ENCODE data around the gene SLC39A2.
"Not testable (repeated sequence)": the region's sequence is repeated elsewhere in the genome, so short reads cannot be mapped to it uniquely, and the experiment has no call there.

The SLC39A2 gene

DNA sequence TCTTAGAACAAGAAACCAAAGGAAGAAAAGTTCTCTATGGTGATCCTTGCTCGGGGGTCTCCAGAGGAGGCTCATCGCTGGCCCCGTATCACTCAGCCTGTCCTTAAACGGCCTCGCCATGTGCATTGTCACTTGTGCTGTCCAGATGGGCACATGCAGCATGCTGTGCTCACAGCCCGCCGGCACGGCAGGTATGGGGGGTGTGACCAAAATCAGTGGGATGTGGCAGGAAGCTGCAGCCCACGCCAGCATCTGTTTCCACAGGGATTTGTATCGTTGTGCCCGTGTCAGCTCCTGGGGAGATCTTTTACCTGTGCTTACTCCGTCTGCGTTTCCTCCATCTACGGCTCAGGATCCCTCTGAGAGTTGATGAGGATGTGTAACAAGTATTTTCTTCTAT is 2.6 kb upstream of the SLC39A2 start:
- DNase-seq = no peak

DNA sequence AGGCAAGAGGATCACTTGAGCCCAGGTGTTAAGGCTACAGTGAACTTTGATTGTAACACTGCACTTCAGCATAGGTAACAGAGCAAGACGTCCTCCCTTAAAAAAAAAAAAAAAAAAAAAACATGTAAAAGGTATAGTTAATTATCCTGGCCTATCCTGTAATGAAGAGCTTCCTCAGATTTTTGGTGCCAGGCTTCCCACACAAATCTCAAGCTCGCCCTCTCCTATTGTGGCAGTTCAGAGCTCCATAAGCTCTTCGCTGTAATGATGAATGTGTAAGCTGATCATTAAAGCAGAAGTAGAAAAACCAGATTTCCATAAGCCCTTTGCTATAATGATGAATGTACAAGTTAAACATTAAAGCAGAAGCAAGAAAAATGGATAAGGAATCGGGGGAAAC is 2.0 kb upstream of the SLC39A2 start:
- no peak for DNase-seq

DNA sequence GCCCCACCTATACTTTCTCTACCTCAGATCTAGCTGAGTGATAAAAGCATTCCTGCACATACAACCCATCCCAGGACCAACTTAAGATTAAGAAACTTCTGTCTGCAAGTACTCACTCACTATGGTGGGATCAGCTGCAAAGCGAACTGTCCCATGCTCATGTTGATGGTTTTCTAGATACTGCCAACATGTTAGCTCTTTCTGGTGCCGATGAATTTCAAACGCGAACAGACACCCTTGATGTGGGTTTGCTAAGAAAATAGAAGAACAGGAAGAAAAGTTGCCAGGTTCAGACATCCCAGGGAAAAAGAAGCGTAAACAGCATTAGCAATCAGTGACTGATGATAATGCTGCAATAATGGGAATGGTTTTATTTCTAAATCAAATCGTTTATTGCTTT is 1.5 kb upstream of the SLC39A2 start:
- no peak for DNase-seq

DNA sequence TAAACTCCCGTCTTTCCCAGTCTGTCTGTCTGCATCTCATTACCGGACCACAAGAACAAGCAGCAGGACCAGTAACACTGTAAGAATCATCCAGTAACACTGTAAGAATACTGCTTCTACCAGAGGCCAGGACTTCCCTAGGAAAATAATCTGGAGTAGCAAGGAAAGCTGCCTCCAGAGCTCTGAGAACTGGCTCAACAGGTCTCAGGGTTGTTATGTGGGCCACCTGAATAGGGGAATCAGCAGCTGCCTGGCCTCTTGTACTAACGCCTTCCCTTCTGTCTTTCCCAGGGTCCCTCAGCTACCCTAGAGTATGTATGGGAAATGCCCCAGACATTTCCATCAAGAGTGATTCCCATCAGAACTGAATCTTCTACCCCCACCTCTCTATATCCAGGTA is 954 bp upstream of the SLC39A2 start:
- DNase-seq = no peak

DNA sequence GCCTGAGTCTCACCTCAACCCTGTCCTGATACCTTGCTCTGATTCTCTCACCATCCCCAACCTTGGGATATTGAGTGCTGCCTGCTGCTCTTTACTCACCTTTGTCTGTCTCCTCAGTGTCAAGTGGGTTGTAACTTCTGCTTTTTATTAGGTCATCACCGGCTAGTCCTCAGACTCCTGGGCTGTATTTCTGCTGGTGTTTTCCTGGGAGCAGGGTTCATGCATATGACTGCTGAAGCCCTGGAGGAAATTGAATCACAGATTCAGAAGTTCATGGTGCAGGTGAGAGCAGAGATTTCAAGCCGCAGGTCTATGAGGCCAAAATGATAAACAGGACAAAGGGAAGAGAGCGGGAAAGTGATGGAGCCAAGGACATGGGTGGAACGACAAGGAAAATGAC is 498 bp downstream of the SLC39A2 start:
- no peak for DNase-seq

DNA sequence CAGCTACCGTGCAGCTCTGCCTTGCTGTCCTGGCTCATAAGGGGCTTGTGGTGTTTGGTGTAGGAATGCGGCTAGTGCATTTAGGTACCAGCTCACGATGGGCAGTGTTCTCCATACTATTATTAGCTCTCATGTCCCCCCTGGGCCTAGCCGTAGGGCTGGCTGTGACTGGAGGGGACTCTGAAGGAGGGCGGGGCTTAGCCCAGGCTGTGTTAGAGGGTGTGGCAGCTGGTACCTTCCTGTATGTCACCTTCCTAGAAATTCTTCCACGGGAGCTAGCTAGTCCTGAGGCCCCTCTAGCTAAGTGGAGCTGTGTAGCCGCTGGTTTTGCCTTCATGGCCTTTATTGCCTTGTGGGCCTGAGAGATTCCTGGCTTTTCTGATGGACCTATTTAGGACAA is 2.1 kb downstream of the SLC39A2 start:
- DNase-seq = no peak

DNA sequence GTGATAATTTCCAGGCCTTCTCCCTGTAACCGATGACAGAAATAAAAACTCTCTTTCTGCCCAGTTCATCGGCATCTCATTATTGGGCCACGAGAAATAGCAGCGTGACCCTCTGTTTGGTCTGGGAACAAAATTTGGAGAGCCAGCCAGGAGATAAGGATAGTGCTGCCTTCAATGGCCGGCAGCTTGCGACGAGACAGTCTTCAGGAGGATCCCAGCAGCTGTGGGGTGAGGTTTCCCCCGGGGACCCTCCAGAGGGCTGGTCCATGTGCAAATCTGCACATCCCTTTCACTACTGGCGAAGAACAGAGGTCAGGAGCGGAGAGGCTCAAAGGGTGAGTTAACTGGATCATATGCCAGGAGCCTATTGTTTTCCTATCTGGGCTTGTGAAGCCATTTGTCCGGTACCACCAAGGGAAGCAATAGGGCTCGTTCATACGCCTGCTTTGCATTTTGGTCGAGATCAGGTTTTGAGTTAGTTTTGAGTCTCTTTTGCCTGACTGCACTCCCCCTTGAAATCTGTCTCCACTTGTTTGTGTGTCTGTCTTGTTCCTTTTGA is 4.8 kb downstream of the SLC39A2 start:
- no peak for DNase-seq

DNA sequence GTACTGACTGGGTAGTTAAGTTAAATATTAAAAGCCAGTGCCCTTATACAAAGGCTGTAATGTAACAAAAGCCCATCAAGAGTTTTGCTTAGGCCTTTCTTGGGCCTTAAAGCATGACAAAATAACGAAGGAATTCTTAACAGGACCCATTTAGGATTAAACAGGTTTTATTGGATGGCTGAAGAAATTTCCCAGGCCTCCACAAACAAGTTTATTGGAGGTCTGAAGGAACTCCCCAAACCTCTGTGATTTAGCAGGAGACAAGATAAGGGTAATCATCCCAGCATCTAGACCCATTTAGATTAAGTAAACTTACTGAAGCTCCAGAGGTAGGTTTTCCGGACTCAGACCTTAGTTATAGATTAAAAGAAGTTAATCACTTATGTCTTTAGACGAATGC is 10.6 kb downstream of the SLC39A2 start:
- not testable (repeated sequence) for DNase-seq

DNA sequence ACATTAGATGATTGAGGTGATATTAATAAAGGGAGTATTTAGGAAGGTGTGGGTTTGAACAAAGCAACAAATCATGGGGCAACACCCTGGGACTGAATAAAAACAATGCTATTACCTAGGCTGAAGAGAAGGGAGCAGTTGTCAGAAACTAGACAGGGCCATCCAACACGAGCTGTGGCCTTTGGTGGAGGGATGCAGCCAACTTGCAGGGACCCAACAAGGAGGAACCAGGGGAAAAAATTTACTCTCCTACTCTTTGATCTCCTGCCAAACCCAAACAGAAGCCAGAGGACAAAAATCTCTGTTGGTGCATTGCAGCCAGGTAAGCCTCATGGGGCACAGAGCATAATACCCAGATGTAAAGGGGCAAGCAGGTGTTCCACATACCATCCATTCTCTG is 12.0 kb downstream of the SLC39A2 start:
- DNase-seq = no peak

DNA sequence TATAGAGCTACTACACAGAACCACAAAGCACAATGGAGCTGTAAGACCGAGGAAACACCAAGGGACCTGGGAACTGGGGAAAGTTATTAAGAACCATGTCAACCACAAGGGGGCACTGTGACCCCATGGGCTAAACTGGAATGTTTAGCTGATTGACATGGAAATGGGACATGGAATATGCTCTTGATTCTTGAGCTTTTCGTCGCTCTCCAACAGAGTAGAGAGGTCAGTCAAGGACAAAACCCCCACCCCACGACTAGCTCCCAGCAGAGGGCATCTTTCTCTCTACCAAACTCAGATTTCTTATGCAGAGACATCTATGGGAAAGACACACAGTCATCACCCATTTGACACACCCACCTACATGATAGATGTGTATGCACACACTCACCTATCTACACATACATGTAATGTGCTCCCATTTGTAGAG is 15.7 kb downstream of the SLC39A2 start:
- peak in 55 of 58 donors; percentile 29 to 94 (median 78) for DNase-seq

DNA sequence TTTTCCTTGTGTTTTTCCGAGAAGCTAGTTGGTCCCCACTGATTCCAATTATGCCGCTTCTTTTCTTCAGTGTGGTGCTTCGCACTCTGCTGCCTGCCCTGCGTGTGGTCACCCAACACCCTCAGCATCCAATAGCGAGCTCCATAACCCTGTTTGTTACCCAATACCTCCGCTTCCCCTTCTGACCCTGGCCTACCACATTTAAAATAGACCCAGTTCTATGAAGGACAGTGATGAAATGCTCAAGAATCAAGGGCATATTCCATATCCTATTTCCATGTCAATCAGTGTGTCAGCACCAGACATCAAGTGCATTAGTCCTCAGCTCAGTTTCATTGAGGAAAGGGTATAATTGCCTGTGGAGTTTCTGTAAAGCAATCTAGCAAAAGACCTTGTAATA is 16.2 kb downstream of the SLC39A2 start:
- peak in 3 of 58 donors; percentile 11 to 50 (median 25) for DNase-seq

DNA sequence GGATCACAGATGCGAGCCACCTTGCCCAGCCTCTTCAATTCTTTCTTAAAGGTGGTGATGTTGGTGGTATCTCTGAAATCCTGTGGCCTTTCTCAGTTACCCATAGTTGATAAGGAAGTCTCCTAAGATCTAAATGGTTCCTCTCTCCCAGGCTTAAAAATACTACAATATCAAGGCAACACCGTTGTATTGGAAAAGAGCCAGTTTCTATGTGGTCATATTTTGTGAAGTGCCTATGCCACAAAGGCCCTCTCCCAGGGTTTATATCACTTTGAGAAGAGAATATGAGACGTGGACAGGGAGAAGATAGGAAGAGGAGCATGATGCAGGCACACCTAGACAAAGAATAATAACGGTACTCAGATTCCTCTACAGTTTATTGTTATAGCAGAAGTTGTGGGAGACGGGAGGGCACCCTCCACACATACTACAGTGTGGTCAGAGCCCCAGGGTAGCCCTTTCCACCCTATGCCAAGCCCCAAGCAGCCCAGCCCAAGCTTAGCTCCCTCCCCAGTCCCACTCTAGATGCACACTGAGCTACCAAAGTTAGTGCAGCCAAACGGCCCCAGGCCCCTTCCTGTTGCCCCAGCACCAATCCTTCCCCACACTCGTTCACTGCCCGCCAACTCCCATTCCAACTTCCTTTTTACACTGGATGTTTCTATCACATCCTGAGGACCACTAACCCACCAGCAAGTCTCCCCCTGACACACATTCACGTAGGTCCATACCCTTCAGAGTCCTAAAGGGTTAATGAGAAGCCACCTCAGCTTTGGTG is 17.5 kb downstream of the SLC39A2 start:
- DNase-seq = no peak

DNA sequence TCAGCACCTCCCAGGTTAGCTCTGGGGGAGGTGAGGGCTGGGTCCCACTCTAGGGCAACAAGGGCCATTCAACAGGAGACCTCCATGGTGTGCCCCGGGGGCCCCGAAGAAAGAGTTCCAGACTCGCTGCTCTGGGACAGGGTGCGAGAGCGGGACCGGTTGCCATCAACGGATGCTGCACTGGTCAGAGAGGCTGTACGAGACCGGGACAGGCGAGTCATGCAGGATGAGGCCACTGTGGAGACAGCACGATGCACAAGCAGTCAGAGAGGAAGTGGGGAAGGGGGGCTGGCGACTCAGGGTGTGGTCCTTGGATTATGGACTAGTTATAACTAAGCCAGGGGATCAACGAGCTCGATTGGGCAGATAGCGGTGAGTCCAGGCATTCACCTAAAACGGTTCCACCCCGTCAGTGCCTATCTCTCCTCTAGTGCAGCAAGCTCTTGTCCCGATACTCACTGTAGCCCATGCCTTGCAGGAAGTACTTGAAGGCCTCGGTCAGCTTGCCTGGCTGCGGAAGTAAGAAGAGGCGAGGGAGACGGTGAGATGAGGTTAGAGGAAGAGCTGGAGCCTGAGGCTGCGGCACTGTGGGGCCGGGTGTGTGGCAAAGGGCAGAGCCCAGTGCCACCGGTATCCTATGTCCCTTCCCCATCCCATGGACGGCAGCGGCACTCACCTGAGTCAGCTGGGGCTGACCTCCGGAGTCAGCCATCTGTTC is 18.6 kb downstream of the SLC39A2 start:
- DNase-seq = no peak

DNA sequence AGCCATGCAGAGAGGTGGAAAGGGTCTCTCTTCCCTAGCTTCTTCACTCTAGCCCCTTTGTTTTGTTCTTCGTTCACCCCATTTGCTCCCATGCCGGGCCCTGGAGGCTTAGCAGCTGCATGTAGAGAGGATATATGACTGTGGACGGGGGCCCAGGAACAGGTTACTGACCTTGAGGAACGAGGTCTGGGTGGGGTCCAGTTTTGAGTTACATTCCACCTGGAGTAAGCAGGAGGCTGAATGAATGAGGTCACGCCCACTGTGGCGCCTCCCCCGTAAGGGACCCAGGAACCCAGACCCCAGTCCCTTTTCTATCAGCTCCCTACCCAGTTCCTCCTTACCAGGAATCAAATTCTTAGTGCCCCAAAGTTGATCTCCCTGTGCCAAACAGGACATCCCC is 19.2 kb downstream of the SLC39A2 start:
- DNase-seq = no peak

DNA sequence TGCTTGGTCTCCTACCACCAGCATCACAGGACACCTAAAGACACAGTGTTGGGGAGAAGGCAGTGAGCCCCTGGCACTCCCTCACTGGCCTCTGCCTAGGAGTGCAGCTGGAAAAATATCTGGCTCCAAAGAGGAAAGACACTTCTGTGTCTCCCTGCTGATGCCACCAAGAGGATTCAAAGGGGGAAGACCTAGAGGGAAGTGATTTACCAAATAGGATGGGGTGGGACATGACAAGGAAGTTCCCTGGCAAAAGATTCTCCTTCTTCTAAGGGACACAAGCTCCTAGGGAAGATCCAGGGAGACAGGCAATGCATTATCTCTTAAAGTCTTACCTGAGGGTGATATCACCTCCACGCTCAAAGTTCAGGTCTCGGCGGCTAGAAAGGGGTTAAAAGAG is 19.7 kb downstream of the SLC39A2 start:
- no peak for DNase-seq

DNA sequence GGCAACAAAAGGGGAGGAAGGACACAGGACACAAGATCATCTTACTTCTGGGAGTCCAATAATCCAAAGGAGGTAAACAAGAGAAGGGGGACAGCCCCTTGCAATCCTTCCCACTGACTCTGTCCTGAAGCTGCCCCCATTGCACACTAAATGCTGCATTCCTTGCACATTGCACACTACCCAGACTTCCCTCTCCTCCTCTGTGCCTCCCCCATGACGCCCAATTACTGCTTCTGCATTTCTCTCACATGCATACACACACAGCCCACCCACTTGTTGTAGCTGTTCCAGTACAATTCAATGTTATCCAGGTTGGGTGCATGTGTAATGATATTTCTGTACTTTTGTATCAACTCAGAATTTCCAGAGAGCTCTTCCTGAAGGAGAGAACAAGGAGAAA is 20.3 kb downstream of the SLC39A2 start:
- no peak for DNase-seq

DNA sequence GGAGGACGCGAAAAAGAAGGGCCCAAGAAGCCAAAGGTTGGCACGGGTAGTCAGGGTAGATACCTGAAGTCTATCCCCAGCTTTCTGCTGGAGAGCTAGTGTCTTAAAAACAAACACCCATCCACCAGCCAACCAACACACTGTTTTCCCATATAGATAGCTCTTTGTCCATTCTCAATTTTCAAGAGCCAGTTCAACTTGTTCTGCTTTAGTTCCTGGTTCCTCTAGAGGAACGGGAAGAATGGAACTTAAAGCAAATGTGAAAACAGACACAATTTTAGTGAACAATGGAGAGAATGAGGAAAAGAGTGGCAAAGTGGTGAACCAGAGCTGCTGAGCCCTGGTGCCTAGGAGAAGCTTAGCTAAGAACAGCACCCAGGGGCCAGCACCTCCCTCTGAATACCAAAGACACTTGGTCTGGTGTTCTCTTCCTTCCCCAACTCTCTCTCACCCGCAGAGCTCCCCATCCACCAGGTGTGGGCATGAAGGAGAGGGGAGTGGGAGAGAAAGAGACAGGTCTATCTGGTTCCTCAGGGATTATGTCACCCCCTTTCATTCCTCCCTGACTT is 22.0 kb downstream of the SLC39A2 start:
- DNase-seq = no peak

DNA sequence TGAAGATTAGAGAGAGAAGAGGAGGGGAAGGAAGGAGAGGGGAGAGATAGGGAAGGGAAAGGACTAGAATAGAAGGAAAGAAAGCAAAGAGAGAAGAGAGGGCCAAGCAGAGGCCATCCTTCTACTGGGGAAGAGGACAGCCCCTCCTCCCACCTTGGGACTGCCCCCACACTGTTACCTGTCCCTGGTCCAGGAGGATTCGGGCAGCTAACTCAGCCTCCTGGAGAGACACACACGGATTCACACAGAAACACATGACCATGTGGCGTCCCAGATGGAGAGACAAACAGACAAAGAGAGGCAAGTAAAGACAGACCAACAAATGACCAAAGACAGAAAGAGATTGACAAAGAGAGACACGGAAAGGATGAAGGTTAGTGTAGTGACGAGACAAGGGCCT is 23.6 kb downstream of the SLC39A2 start:
- DNase-seq = no peak

DNA sequence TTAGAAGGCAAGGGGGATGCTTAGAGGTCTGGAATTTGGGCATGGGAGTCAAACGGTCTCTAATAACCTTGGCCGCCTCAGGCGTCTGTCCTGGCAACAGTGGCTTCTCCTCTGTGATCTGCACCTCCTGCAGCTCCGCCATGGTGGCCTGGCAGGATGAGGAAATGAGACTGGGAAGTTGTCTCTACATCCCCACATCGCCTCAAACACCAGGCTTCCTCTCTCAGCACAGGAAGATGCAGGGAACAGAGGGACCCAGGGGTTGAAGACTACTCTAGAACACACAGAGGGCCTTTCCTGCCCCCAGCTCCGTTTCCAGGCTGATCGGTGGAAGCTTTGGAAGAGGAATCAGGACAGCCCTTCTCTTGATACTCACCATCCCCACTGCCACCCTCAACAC is 24.1 kb downstream of the SLC39A2 start:
- DNase-seq = peak in 17 of 58 donors; percentile 9 to 45 (median 24)

DNA sequence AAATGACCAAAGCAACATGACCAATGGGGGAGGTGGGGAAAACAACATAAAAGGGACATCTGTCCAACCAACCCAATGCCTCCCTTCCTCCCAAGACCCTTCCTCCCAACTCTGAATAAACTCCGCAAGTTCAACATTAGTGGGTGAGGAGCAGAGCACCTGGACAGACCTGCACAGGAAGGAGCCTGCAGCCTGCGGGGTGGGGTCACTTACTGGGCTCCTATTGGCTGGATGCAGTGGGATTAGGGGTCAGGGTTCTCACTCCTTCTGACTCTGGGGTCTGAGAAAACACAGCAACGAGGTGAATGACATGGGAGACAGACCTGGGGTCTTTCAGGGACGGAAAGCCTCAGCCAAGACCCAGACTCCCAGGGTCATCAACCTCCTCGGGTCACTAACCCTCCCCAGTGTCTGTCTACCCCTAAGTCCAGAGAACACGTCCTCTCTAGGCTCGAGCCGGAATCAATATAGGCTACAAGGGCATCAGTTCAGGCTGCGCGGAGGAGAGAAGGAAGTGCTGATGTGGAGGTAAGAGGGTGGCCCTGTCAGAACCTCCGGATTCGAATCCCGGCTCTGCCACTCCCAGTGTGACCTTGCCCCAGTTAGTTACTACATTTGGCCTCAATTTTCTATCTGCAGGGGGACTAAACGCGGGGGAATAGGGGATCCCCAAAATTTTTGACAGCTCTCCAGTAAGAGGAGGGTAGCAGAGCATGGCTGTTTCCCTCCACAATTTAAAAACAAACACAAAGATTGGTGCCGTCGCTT is 24.9 kb downstream of the SLC39A2 start:
- peak in 1 of 58 donors; percentile 25 for DNase-seq

DNA sequence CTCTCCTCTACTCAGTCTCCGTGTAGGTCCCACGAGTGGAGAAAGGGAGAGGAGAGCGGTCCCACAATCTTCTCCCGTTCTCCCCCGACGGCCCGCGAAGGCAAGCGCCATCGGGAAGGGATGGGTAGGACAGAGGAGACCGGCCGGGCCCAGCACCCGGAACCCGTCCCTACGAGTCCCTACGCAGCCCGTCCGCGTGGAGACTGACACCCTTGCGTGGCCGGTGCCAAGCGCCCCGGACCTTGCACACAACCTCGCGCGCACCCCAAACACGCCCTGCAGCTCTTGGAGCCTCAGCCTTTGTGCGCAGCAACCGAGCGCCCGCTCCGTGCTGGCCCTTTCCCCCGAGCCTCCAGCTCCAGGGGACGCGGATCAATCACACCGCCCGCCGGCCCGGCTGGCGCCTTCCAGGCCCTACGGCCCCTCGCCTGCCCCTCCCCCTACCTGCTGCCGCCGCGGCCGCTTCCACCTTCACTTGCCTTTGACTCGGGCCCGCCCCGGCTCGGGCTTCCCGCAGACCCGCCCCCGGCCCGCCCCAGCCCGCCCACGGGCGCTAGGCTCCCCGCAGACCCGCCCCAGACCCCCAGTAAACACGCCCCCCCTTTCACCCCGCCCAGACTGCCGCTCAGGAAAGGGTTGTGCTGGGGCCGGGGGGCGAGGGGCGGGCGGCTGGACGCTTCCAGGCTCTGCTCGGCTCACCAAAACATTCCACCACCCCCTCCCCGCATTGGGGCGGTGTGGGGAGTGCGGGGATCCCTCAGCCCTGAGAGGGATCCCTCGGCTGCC is 25.7 kb downstream of the SLC39A2 start, which contains the start of gene NDRG2:
TSS of gene NDRG2 (minus strand) at position 477 of the 786 bp plus-strand sequence. CDS start 1,746 bp downstream, outside the sequence.
- peak in 54 of 58 donors; percentile 42 to 85 (median 75) for DNase-seq
